PC-9 (cell line): ENCODE results near the gene NKPD1. TPM values are rescaled to one million over a fixed set of nuclear protein-coding genes. Genes with fewer than 3 reads are reported as not detected.
A peak's percentile ranks its signal among the peaks of the same experiment; 100 is the strongest.

Experiments
- BruUV-seq: library from RNA; stranded (reverse); fragments of 400-500 nt; replicated peaks from 2 replicates; lab custom pipeline; 2021; lab: Mats Ljungman, UMichigan
- CTCF ChIA-PET: fragments of 300-600 bp; sonication (Branson Sonifier 250); formaldehyde crosslinking; loops from one replicate; lab custom pipeline; 2022; ENCODE audit warnings: antibody characterized with exemption; lab: Charles Lee
- POLR2A ChIA-PET: fragments of 300-600 bp; sonication (Branson Sonifier 250); formaldehyde crosslinking; loops from one replicate; lab custom pipeline; 2022; ENCODE audit warnings: antibody characterized with exemption; ENCODE audit not compliant: unreplicated experiment; lab: Charles Lee
- DNase-seq, 2 experiments: peaks; one replicate each; pipeline versions ENCODE4 v3.0.0 to v3.0.0-alpha.2; 2015 to 2022; ENCODE audit warnings: mixed read lengths in 1 of 2
- H2AFZ ChIP-seq: fragments of 200-600 bp; sonication (generic); 2 replicates; pipeline ENCODE4 v1.8.1; 2017; ENCODE audit warnings: antibody characterized with exemption
- H3F3A ChIP-seq: fragments of 200-600 bp; sonication (generic); 2 replicates; pipeline ENCODE4 v1.8.1; 2017; ENCODE audit warnings: antibody characterized with exemption, mild to moderate bottlenecking, low read depth; ENCODE audit not compliant: insufficient read depth
- H3K27ac ChIP-seq: fragments of 200-600 bp; sonication (generic); 2 replicates; pipeline ENCODE4 v1.6.1; 2016; ENCODE audit warnings: mixed run types
- H3K27me3 ChIP-seq: fragments of 200-600 bp; sonication (generic); 2 replicates; pipeline ENCODE4 v1.6.1; 2016; ENCODE audit warnings: low read depth, mixed run types; ENCODE audit not compliant: insufficient read depth
- H3K36me3 ChIP-seq: fragments of 200-600 bp; sonication (generic); 2 replicates; pipeline ENCODE4 v1.6.1; 2016; ENCODE audit warnings: low read depth, mixed run types
- H3K4me1 ChIP-seq: fragments of 200-600 bp; sonication (generic); replicated peaks from 2 replicates; pipeline ENCODE4 v1.6.1; 2016; ENCODE audit warnings: mixed run types; ENCODE audit not compliant: insufficient read depth
- H3K4me2 ChIP-seq: fragments of 200-600 bp; sonication (generic); 2 replicates; pipeline ENCODE4 v1.6.1; 2017; ENCODE audit warnings: mixed run types
- H3K4me3 ChIP-seq: fragments of 200-600 bp; sonication (generic); 2 replicates; pipeline ENCODE4 v1.6.1; 2016; ENCODE audit warnings: mixed run types
- H3K79me2 ChIP-seq: fragments of 200-600 bp; sonication (generic); 2 replicates; pipeline ENCODE4 v1.6.1; 2017; ENCODE audit warnings: low read depth, mixed run types
- H3K9me2 ChIP-seq: fragments of 200-600 bp; sonication (generic); 2 replicates; pipeline ENCODE4 v1.8.1; 2017; ENCODE audit warnings: mild to moderate bottlenecking; ENCODE audit not compliant: insufficient read depth
- H3K9me3 ChIP-seq: fragments of 200-600 bp; sonication (generic); 2 replicates; pipeline ENCODE4 v1.8.1; 2016; ENCODE audit warnings: low read depth; ENCODE audit not compliant: insufficient read depth
- H4K20me1 ChIP-seq: fragments of 200-600 bp; sonication (generic); 2 replicates; pipeline ENCODE4 v1.8.1; 2017; ENCODE audit not compliant: insufficient read depth
- CTCF ChIP-seq: fragments of 200-600 bp; sonication (generic); conservative IDR thresholded peaks from 2 replicates; pipeline ENCODE4 v1.6.1; 2017; ENCODE audit warnings: mixed run types, antibody characterized with exemption, mild to moderate bottlenecking, moderate library complexity
- EZH2 ChIP-seq: fragments of 200-600 bp; sonication (generic); IDR thresholded peaks from 2 replicates; pipeline ENCODE4 v1.8.0; 2017; ENCODE audit warnings: antibody characterized with exemption, low read depth
- intact Hi-C: fragments of 100-400 bp; cut with micrococcal nuclease; formaldehyde crosslinking; loops from one replicate; pipeline ENCODE4 v1.10.0; 2022; ENCODE audit not compliant: unreplicated experiment
- total RNA-seq: library from RNA; stranded (reverse); gene quantifications from 2 replicates; pipeline ENCODE4 v1.2.3, GENCODE V29; 2021

Gene NKPD1
- total RNA-seq, 1 experiment from 2014 or later = 0.37 TPM

GRCh38 chr19:45163156-45163555, 2.4 kb upstream of the NKPD1 start:
- intact Hi-C loops = no loop called here
- H3K36me3 ChIP-seq = no peaks in the 10 kb centered on the region
- 0 out of 2 replicates have a peak, but pooled peaks cover 14% of the 10 kb centered on the region for H4K20me1 ChIP-seq
- TF ChIP-seq CTCF = no peak
- no peaks in the 10 kb centered on the region for H3K79me2 ChIP-seq
- H3K27me3 ChIP-seq = no peaks in the 10 kb centered on the region
- no peak overlapping the region for H3K4me2 ChIP-seq
- POLR2A ChIA-PET = interaction anchor here (0.6 kb wide), 1 partner anchor 69 kb away, joined by 13 read pairs; no protein-coding TSS in a partner anchor
- no peak overlapping the region for H3K4me3 ChIP-seq
- CTCF ChIA-PET = no interaction called here
- no peaks in the 10 kb centered on the region for H3K9me2 ChIP-seq
- no TSS peak for BruUV-seq
- no peak for DNase-seq
- no peak overlapping the region for H2AFZ ChIP-seq
- peaks cover 7% of the 10 kb centered on the region for H3F3A ChIP-seq
- H3K4me1 ChIP-seq = peaks cover 18% of the 10 kb centered on the region
- no peaks in the 10 kb centered on the region for H3K9me3 ChIP-seq
- no peak overlapping the region for H3K27ac ChIP-seq

DNA sequence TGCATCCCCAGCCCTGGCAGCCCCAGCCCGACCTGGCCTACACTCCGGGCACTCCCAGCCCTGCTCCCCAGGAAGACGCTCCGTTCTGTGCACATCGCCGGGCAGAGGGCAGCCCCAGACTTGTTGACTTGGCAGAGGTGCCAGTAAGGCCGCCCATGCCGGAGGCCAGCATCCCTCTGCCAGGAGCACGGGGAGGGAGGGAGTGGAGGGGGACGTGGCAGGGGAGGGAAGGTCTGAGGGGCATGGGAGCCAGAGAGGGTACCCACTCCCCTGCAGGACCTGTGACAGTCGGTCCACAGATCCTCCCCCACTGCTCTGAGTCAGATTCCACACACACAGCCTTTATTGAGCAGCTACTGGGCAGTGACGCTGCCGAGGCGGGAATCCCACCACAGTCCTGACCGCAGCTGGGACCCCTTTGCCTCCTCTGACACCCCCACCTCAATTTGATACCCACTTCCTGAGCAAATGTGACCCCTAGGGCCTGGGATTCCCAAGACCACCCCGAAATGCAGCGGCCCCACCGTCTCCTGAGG, 1.9 kb upstream of the NKPD1 start:
- no TSS peak for BruUV-seq
- ChIA-PET POLR2A (interaction anchor here (0.6 kb wide), 1 partner anchor 13 kb away, joined by 3 read pairs; no protein-coding TSS in a partner anchor), CTCF (no interaction called here)
- no peak for DNase-seq
- Histone ChIP-seq H3K79me2 (no peaks in the 10 kb centered on the region), H3K27me3 (no peaks in the 10 kb centered on the region), H3K9me2 (no peaks in the 10 kb centered on the region), H4K20me1 (0 out of 2 replicates have a peak, but pooled peaks cover 14% of the 10 kb centered on the region), H3K4me1 (peaks cover 18% of the 10 kb centered on the region), H3K4me2 (no peak overlapping the region), H3K27ac (no peak overlapping the region), H3K4me3 (no peak overlapping the region), H3K9me3 (no peaks in the 10 kb centered on the region), H3F3A (peaks cover 7% of the 10 kb centered on the region), H3K36me3 (no peaks in the 10 kb centered on the region), H2AFZ (no peak overlapping the region)
- TF ChIP-seq EZH2 = no peak
- no peak for TF ChIP-seq CTCF
- intact Hi-C loops = no loop called here

GRCh38 chr19:45161738-45162607, 1.2 kb upstream of the NKPD1 start:
- no peak for DNase-seq
- Histone ChIP-seq H3K36me3 (no peaks in the 10 kb centered on the region), H3K9me3 (no peaks in the 10 kb centered on the region), H4K20me1 (0 out of 2 replicates have a peak, but pooled peaks cover 9% of the 10 kb centered on the region), H3K27ac (no peak overlapping the region), H3K4me2 (no peak overlapping the region), H3K4me3 (no peak overlapping the region), H3K79me2 (no peaks in the 10 kb centered on the region), H3K27me3 (no peaks in the 10 kb centered on the region), H3K4me1 (peaks cover 23% of the 10 kb centered on the region), H3F3A (peaks cover 13% of the 10 kb centered on the region), H2AFZ (no peak overlapping the region), H3K9me2 (no peaks in the 10 kb centered on the region)
- TF ChIP-seq EZH2 = no peak
- peak; percentile 57; the same call in 1 of the 2 replicates for TF ChIP-seq CTCF
- no TSS peak for BruUV-seq
- CTCF ChIA-PET = no interaction called here
- POLR2A ChIA-PET = interaction anchor here (0.6 kb wide), 1 partner anchor 14 kb away, joined by 3 read pairs; no protein-coding TSS in a partner anchor
- intact Hi-C loops = no loop called here
